ENCODE measurements around the gene PPDPF. TPM values are rescaled to one million over a fixed set of nuclear protein-coding genes. Genes with fewer than 3 reads are reported as not detected.

PPDPF gene
- total RNA-seq, 4 donors from 2014 or later = 114 to 256 (median 162) TPM

DNA sequence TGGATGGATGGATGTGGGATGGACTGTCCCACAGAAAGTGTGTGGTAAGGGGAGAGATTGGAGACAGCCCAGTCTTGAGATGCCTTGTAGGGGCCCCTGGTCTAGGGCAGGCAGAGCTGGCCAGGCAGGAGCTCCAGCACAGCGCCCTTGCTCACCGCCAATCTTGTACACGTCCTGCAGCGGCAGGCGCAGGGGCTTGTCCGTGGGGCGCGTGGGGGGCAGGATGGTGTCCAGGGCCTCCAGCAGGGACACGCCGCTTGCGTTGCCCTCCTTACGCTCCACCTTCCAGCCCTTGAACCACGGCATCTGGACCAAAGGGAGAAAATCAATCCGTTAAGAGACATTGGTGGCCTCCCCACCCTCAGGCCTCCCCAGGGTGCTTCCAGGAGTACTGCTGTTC lies 27.6 kb upstream of the PPDPF start:
- Histone ChIP-seq H3K27me3 (peaks cover 72% of the 10 kb centered on the region), H3K4me3 (no peak overlapping the region), H3K27ac (no peak overlapping the region), H3K9me3 (no peaks in the 10 kb centered on the region), H3K4me1 (peaks cover 0 to 31% (median 6%) of the 10 kb centered on the region in 3 donors), H3K36me3 (no peaks in the 10 kb centered on the region)
- WGBS, 2 donors (ENCODE audit: low coverage in 1 of 2) = 93% methylated on average over 6 of the region's 14 CpGs; no CpG with 5 or more reads in 1 of the 2 donors
- no peak for TF ChIP-seq POLR2A (IDR thresholded peaks at IDR 0.05)
- no peak for TF ChIP-seq POLR2AphosphoS5 (IDR thresholded peaks at IDR 0.05)
- no peak for TF ChIP-seq EP300 (IDR thresholded peaks at IDR 0.05)
- TF ChIP-seq, protein P1, sequence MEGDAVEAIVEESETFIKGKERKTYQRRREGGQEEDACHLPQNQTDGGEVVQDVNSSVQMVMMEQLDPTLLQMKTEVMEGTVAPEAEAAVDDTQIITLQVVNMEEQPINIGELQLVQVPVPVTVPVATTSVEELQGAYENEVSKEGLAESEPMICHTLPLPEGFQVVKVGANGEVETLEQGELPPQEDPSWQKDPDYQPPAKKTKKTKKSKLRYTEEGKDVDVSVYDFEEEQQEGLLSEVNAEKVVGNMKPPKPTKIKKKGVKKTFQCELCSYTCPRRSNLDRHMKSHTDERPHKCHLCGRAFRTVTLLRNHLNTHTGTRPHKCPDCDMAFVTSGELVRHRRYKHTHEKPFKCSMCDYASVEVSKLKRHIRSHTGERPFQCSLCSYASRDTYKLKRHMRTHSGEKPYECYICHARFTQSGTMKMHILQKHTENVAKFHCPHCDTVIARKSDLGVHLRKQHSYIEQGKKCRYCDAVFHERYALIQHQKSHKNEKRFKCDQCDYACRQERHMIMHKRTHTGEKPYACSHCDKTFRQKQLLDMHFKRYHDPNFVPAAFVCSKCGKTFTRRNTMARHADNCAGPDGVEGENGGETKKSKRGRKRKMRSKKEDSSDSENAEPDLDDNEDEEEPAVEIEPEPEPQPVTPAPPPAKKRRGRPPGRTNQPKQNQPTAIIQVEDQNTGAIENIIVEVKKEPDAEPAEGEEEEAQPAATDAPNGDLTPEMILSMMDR (IDR thresholded peaks at IDR 0.05) = no peak
- ATAC-seq = no peak

DNA sequence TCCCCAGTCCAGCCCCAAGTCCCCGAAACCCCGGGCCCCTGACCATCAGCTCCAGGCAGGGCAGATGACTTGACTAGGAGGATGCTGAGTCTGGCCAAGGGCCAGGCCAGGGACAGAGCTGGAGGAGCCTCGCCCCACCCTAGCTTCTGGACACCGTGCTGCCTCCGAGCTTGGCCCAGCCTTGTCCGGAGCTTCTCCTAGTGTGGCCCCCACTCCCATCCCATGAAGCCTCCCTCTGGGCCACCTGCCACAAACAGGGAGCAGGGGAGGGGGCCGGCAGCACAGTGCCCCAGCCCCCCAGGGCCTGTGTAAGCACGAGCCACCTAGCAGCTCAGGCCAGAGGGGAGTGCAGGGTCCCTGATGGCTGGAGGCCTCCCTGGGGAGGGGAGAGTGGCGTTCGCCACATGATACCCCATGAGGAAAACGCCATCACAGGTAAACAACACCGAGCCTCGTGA lies 27.0 kb upstream of the PPDPF start:
- no peaks in the 10 kb centered on the region for H3K9me3 ChIP-seq
- H3K27ac ChIP-seq = no peak overlapping the region
- peaks cover 0 to 33% (median 12%) of the 10 kb centered on the region in 3 donors for H3K4me1 ChIP-seq
- WGBS, 2 donors (ENCODE audit: low coverage in 1 of 2) = no CpG with 5 or more reads among the region's 13 CpGs
- H3K27me3 ChIP-seq = peaks cover 72% of the 10 kb centered on the region
- no peak for TF ChIP-seq POLR2A (IDR thresholded peaks at IDR 0.05)
- TF ChIP-seq, protein P1 (IDR thresholded peaks at IDR 0.05) = no peak
- no peak for TF ChIP-seq EP300 (IDR thresholded peaks at IDR 0.05)
- no peak for TF ChIP-seq POLR2AphosphoS5 (IDR thresholded peaks at IDR 0.05)
- no peak for ATAC-seq
- no peak overlapping the region for H3K4me3 ChIP-seq
- no peaks in the 10 kb centered on the region for H3K36me3 ChIP-seq

- Histone ChIP-seq H3K27ac (no peak overlapping the region), H3K9me3 (no peaks in the 10 kb centered on the region), H3K4me1 (peaks cover 0 to 35% (median 12%) of the 10 kb centered on the region in 3 donors), H3K4me3 (no peak overlapping the region), H3K27me3 (peaks cover 72% of the 10 kb centered on the region), H3K36me3 (no peaks in the 10 kb centered on the region)
- TF ChIP-seq POLR2A (IDR thresholded peaks at IDR 0.05) = no peak
- TF ChIP-seq POLR2AphosphoS5 (IDR thresholded peaks at IDR 0.05) = no peak
- no peak for TF ChIP-seq EP300 (IDR thresholded peaks at IDR 0.05)
- TF ChIP-seq, protein P1 (IDR thresholded peaks at IDR 0.05) = no peak
- WGBS, 2 donors (ENCODE audit: low coverage in 1 of 2) = no CpG with 5 or more reads among the region's 7 CpGs
- ATAC-seq = no peak
Measured at GRCh38 chr20:63494084-63494419, 26.5 kb upstream of the PPDPF start.

- Histone ChIP-seq H3K36me3 (no peaks in the 10 kb centered on the region), H3K9me3 (no peaks in the 10 kb centered on the region), H3K27me3 (peaks cover 72% of the 10 kb centered on the region), H3K4me1 (peaks cover 0 to 40% (median 12%) of the 10 kb centered on the region in 3 donors), H3K4me3 (no peak overlapping the region), H3K27ac (no peak overlapping the region)
- TF ChIP-seq POLR2AphosphoS5 (IDR thresholded peaks at IDR 0.05) = no peak
- no peak for TF ChIP-seq POLR2A (IDR thresholded peaks at IDR 0.05)
- TF ChIP-seq, protein P1 (IDR thresholded peaks at IDR 0.05) = no peak
- no peak for TF ChIP-seq EP300 (IDR thresholded peaks at IDR 0.05)
- ATAC-seq = no peak
- WGBS, 2 donors (ENCODE audit: low coverage in 1 of 2) = 70% methylated on average over 7 of the region's 51 CpGs; no CpG with 5 or more reads in 1 of the 2 donors
Measured at GRCh38 chr20:63494420-63495166, 26.0 kb upstream of the PPDPF start.

DNA sequence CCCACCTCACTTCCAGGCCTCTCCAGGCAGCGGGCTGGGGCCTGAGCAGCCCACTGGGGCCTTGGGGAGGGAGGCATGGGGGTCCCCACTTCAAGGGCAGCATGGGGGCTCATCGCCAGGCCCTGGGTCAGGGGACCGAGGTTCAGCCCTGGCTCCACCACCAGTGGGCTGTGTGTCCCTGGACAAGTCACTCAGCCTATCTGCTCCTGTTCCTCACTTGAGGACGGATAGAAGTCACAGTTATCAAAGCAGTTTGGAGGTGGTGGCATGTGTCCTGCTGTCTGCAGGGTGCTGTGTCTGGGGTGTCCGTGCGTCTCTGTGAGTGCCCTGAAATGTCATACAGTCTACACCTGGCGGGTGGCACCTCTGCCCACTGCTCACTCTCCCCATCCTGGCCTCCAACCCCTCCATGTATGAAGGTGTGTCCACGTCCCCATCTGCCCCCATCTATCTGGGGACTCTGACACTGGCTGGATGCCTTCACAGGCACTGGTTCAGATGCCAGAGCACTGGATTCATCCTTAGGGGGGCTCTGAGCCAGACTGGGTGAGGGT lies 25.3 kb upstream of the PPDPF start:
- Histone ChIP-seq H3K4me3 (no peak overlapping the region), H3K27me3 (peaks cover 72% of the 10 kb centered on the region), H3K4me1 (peaks cover 0 to 44% (median 12%) of the 10 kb centered on the region in 3 donors), H3K9me3 (no peaks in the 10 kb centered on the region), H3K27ac (no peak overlapping the region), H3K36me3 (no peaks in the 10 kb centered on the region)
- no CpG with 5 or more reads among the region's 8 CpGs for WGBS, 2 donors (ENCODE audit: low coverage in 1 of 2)
- TF ChIP-seq, protein P1 (IDR thresholded peaks at IDR 0.05) = no peak
- no peak for TF ChIP-seq EP300 (IDR thresholded peaks at IDR 0.05)
- no peak for TF ChIP-seq POLR2AphosphoS5 (IDR thresholded peaks at IDR 0.05)
- no peak for TF ChIP-seq POLR2A (IDR thresholded peaks at IDR 0.05)
- ATAC-seq = no peak
